GM18517 (cell line): ENCODE results near the gene PTPRT.

Source experiments
- ATAC-seq: cut with Tn5 transposase; IDR thresholded peaks from one replicate; pipeline ENCODE4 v1.9.1; 2021; ENCODE audit warnings: mild to moderate bottlenecking, moderate library complexity; ENCODE audit not compliant: unreplicated experiment

Gene PTPRT

DNA sequence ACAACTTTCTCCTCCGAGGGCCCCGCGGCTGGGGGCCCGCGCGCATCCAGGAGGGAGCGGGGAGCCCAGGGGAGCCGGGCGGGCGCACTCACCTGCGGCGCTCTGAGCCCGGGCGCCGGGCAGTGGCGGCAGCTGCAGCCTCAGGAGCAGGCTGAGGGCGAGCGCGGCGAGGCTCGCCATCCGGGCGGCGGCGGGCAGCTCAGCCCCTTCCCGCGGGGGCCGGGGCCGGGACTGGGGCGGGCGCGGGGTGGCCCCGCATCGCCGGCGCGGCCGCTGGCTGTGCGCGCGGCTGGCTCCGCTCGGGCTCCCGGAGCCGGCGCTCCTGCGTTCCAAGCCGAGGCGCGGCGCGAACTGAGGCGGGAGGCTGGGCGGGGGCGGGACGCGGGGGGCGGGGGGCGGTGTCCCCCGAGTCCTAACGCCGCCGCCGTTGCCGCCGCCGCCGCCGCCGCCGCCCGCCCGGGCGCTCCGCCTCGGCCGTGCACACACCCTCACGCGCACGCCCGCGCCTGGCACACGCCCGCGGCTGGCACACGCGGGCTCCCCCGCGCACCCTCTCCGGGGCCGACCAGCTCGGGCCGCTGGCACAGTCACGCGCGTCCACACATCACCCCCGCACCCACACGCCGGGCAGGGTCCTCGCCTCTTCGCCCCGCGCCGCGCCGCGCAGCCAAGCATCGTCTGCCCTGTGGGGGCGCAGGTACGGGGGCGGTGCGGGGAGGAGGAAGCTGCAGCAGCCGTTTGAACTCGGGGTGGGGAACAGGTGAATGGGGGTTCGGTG is at the start of gene PTPRT:
PTPRT (minus strand) TSS at position 353 of the 778 bp plus-strand sequence; CDS start at position 180, 173 bp downstream.
- ATAC-seq: no peak

- no peak for ATAC-seq
These were observed 49.1 kb upstream of the PTPRT start for GRCh38 chr20:43238833-43239232.

- ATAC-seq: no peak
These were observed 48.6 kb upstream of the PTPRT start for GRCh38 chr20:43238266-43238665.

DNA sequence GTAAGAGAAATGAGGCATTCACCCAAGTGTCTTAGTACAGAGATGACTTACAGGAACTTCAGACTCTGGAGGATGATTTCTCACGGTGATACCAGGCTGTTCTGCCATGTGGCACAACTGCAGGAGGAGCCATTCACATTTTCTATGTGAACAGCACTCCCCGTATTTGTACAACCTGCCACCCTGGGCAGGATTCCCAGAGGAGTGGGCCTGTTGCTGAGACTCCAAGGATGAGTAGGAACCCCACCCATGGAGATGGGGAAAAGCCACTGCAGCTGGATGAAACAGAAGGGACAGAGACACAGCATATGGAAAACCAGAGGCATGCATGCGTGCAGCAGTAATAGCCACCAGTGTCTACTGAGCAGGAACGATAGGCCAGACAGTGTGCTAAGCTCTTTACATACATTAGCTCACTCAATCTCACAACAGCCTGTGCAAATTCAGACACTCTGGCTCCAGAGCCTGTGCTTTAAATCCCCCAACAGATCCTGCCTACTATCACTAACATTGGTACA is 48.0 kb upstream of the PTPRT start:
- ATAC-seq: no peak

DNA sequence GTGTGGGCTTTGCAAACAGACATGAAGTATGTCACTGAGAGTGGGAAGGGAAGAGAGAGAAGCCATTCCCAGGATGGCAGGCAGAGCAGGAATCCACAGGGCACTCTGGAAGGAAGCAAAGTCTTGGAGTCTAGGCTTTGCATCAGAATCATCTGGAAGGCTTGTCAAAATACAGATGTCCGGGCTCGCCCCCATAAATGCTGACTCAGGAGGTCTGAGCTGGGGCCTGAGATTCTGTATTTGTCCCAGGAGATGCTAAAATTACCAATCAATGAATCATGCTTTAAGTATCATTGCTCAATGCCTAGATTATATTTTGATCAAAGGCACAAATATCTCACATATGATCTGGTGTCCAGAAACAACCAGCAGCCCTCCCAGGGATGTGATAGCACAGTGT is 46.3 kb upstream of the PTPRT start:
- no peak for ATAC-seq

DNA sequence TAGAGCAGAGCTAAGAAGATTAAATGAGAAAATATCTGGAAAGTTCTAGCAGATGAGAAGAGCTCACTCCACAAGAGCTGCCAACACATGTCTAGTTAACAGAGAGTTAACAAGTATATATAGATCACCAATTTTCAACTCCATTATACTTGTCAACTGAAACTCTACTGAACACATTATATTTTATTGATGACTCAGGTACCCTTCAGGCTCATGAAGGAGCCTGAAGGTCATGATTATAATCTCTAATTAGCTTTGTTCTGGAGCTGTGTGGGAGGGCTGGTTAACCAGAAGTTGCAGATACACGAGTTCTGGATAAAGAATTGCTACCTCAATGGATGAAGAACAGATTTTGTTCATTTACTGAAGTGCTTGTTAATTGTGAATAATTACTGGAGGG is 42.1 kb upstream of the PTPRT start:
- ATAC-seq: no peak

DNA sequence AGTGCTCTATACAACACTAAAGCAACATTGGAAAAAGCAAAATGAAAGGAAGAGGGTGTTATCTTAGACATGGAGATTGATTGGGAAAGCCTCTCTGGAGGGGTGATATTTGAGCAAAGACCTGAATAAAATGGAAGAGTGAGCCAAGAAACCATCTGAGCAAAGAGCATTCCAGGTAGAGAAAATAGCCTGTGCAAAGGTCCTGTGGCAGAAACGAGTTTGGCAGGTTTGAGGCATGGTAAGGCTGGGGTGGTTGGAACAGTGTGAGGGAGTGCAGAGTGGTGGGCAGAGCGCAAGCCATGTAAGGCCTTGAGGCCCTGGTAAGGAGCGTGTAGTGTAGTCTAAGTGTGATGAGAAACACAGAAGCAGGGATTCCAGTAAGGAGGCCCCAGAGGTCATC is 40.0 kb upstream of the PTPRT start:
- ATAC-seq: no peak

DNA sequence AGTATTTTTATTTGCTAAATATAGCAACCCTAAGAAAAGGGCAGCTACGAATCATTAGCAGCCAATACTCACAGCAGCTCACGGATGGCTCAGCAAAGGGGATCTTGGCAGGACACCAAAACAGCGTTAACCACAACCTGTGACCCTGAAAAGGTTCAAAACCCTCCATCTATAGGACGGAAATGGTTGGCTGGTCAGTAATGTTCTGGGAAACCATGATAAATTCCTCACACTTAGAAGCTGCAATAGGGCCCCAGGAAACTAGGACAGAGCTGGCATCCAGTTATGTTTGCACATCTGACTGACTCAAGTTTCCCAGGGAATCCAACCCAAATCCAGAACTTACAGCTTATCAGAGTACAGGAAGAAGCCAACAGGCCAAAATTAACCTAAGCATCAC is 30.9 kb upstream of the PTPRT start:
- ATAC-seq: no peak

DNA sequence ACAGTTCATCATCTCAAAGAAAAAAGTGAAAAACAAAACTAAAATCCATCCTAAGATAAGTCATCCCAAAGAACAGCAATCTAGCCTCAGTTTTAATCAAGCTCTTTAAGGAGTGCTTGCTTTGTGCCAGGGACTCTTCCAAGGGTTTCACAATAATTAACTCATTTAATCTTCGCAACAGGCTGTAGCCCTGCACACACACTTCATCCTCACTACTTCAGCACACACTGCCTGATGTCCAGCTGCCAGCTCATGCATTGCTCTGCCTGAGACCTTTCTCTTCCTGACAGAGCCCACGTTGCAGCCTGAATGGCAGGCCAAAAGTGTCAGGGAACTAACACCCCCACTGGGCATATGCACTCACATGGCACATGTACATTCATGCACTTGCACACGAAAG is 21.2 kb upstream of the PTPRT start:
- no peak for ATAC-seq

DNA sequence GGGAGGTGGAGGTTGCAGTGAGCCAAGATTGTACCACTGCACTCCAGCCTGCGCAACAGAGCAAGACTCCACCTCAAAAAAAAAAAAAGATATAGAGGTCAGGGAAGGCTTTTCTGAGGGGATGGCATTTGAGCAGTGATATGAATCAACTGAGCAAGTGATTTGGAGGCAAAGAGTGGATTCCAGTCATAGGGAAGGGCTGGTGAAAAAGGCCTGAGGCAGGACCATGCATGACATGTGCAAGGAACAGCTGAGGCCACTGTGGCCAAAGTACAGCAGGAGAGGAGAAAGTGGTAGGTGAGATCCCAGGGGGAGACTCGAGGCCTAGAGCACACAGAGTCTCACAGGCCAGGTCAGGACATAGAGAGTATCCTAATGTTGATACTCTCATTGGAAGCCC is 20.1 kb upstream of the PTPRT start:
- ATAC-seq: no peak

- ATAC-seq: no peak
These were observed 16.0 kb upstream of the PTPRT start for GRCh38 chr20:43205699-43206098.

- no peak for ATAC-seq
These were observed 12.4 kb upstream of the PTPRT start for GRCh38 chr20:43202100-43202499.

GRCh38 chr20:43198607-43199006 is 8.9 kb upstream of the PTPRT start:
- no peak for ATAC-seq

GRCh38 chr20:43196243-43196642 is 6.5 kb upstream of the PTPRT start:
- no peak for ATAC-seq

GRCh38 chr20:43194137-43194536 is 4.4 kb upstream of the PTPRT start:
- no peak for ATAC-seq

DNA sequence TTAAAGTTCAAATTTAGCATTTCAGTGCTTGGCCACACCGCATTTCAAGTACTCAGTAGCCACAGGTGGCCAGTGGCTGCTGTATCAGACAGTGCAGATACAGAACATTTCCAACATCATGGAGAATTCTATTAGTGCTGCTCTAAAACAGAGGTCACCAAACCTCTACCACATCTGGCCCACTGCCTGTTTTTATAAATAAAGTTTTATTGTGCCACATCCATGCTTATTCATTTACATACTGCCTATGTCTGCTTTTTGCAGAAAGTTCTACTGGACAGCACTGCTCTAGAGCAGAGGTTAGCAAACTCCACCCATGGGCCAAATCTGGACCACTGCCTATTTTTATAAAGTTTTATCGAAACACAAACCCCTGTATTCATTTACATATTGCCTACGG is 3.7 kb upstream of the PTPRT start:
- no peak for ATAC-seq

GRCh38 chr20:43191946-43192863 is 2.5 kb upstream of the PTPRT start:
- no peak for ATAC-seq

DNA sequence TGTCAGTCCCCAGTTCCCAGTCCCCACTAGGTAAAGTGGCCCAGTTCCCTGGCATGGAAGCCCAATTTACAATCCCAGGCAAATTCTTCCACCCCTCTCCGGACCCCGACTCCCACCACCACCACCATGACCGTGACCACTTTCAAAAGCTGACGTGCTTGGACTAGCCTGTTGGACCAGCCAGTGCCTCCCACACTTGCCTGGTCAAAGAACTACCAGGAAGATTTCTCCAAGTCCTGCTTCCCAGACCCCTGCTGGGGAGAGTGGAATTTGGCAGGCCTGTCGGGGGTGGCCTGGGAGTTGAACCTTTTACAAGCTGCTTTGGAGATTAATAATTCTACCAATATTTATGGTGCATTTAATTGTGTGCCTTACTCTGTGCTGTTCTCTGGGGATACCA is 1.4 kb upstream of the PTPRT start:
- ATAC-seq: no peak

DNA sequence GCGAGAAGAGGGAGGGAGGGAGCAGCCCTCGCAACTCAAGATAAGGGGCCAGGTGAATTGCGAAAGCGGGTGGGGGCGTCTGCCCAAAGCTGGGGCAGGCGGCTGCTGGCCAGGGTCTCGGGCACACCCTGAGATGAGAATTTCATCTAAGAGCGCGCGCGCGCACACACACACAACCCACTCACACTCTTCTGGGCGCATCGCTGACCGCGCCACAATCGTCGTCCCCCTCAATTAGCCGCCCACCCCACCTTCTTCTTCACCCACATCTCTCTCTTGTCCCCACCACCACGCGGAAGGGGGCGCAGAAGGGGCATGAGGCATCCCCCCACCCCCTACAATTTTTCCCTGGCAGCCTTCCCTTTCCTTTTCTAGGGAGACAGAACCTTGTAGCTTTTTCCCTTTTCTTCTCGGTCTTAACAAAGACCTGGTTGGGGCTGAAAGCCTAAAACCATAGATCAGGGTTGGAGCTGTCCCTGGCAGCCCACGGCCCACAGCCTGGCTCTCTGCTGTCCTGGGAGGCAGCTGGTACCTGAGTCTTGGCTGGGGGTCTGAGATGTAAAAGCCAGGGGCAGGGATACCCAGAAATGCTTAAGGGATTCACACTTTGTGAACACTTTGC is 737 bp upstream of the PTPRT start:
- ATAC-seq: no peak

GRCh38 chr20:43188861-43189553 is 699 bp downstream of the PTPRT start:
- no peak for ATAC-seq

- no peak for ATAC-seq
These were observed 1.5 kb downstream of the PTPRT start for GRCh38 chr20:43188234-43188653.
